ENCODE data around the gene THAP7. TPM values are rescaled to one million over a fixed set of nuclear protein-coding genes. Genes with fewer than 3 reads are reported as not detected.

Gene THAP7
- polyA plus RNA-seq, 1 donor (not counting 4 experiments of a cell fraction or from before 2014, with no cell fraction given): 10.4 TPM

GRCh38 chr22:20960609-20961008, 41.3 kb downstream of the THAP7 start:
- no peak overlapping the region for H3K27ac ChIP-seq (ENCODE audit: control insufficient read depth, insufficient read depth, low read length)
- H4K20me1 ChIP-seq (ENCODE audit: control insufficient read depth, extremely low read depth, insufficient read depth, low read length): no peaks in the 10 kb centered on the region
- H3K79me2 ChIP-seq (ENCODE audit: control insufficient read depth, insufficient read depth, low read length): no peaks in the 10 kb centered on the region
- H3K4me2 ChIP-seq (ENCODE audit: control insufficient read depth, extremely low read depth, insufficient read depth, low read depth, low read length): no peak overlapping the region
- H2AFZ ChIP-seq (ENCODE audit: control insufficient read depth, low read length): no peak overlapping the region
- no peak overlapping the region for H3K9ac ChIP-seq (ENCODE audit: control insufficient read depth, extremely low read depth, insufficient read depth, low read length)
- peaks cover 8% of the 10 kb centered on the region for H3K27me3 ChIP-seq (ENCODE audit: control insufficient read depth, extremely low read depth, insufficient read depth, low read length)
- no peaks in the 10 kb centered on the region for H3K9me1 ChIP-seq (ENCODE audit: control insufficient read depth, extremely low read depth, insufficient read depth, low read length)
- no peak for TF ChIP-seq EZH2 (IDR thresholded peaks at IDR 0.05; ENCODE audit: low read length)
- TF ChIP-seq, protein P1, sequence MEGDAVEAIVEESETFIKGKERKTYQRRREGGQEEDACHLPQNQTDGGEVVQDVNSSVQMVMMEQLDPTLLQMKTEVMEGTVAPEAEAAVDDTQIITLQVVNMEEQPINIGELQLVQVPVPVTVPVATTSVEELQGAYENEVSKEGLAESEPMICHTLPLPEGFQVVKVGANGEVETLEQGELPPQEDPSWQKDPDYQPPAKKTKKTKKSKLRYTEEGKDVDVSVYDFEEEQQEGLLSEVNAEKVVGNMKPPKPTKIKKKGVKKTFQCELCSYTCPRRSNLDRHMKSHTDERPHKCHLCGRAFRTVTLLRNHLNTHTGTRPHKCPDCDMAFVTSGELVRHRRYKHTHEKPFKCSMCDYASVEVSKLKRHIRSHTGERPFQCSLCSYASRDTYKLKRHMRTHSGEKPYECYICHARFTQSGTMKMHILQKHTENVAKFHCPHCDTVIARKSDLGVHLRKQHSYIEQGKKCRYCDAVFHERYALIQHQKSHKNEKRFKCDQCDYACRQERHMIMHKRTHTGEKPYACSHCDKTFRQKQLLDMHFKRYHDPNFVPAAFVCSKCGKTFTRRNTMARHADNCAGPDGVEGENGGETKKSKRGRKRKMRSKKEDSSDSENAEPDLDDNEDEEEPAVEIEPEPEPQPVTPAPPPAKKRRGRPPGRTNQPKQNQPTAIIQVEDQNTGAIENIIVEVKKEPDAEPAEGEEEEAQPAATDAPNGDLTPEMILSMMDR (optimal IDR thresholded peaks at IDR 0.05 in 1 of 3, IDR thresholded peaks at IDR 0.05 in 1 of 3, conservative IDR thresholded peaks at IDR 0.05 in 1 of 3; ENCODE audit: extremely low read depth in 1 of 3, insufficient read depth in 2 of 3, low read length in 3 of 3): no peak
- H3K36me3 ChIP-seq (ENCODE audit: control insufficient read depth in 2 of 2, extremely low read depth in 1 of 2, insufficient read depth in 2 of 2, low read length in 2 of 2): no peaks in the 10 kb centered on the region
- peaks cover 33% of the 10 kb centered on the region for H3K4me1 ChIP-seq (ENCODE audit: control insufficient read depth, extremely low read depth, insufficient read depth, low read length)
- DNase-seq (ENCODE audit: low read depth, low spot score) (no peak), FAIRE-seq (no peak)
- dilution Hi-C loops (cut with MboI; ENCODE audit: extremely low pct_ligation_motif_present, low sequenced_read_pairs): no loop called here
- H3K4me3 ChIP-seq (ENCODE audit: control insufficient read depth in 2 of 3, extremely low read depth in 1 of 3, insufficient read depth in 2 of 3, low read depth in 1 of 3, low read length in 3 of 3): no peak overlapping the region
- no peaks in the 10 kb centered on the region for H3K9me3 ChIP-seq (ENCODE audit: control insufficient read depth, low read depth, low read length)

- FAIRE-seq (no peak), DNase-seq (ENCODE audit: low read depth, low spot score) (no peak)
- dilution Hi-C loops (cut with MboI; ENCODE audit: extremely low pct_ligation_motif_present, low sequenced_read_pairs): no loop called here
- peaks cover 35% of the 10 kb centered on the region for H3K4me1 ChIP-seq (ENCODE audit: control insufficient read depth, extremely low read depth, insufficient read depth, low read length)
- H3K4me3 ChIP-seq (ENCODE audit: control insufficient read depth in 2 of 3, extremely low read depth in 1 of 3, insufficient read depth in 2 of 3, low read depth in 1 of 3, low read length in 3 of 3): no peak overlapping the region
- H3K27ac ChIP-seq (ENCODE audit: control insufficient read depth, insufficient read depth, low read length): no peak overlapping the region
- TF ChIP-seq, protein P1 (optimal IDR thresholded peaks at IDR 0.05 in 1 of 3, IDR thresholded peaks at IDR 0.05 in 1 of 3, conservative IDR thresholded peaks at IDR 0.05 in 1 of 3; ENCODE audit: extremely low read depth in 1 of 3, insufficient read depth in 2 of 3, low read length in 3 of 3): no peak
- TF ChIP-seq EZH2 (IDR thresholded peaks at IDR 0.05; ENCODE audit: low read length): no peak
- H3K27me3 ChIP-seq (ENCODE audit: control insufficient read depth, extremely low read depth, insufficient read depth, low read length): peaks cover 3% of the 10 kb centered on the region
- no peaks in the 10 kb centered on the region for H3K36me3 ChIP-seq (ENCODE audit: control insufficient read depth in 2 of 2, extremely low read depth in 1 of 2, insufficient read depth in 2 of 2, low read length in 2 of 2)
- no peak overlapping the region for H3K4me2 ChIP-seq (ENCODE audit: control insufficient read depth, extremely low read depth, insufficient read depth, low read depth, low read length)
- no peaks in the 10 kb centered on the region for H4K20me1 ChIP-seq (ENCODE audit: control insufficient read depth, extremely low read depth, insufficient read depth, low read length)
- no peaks in the 10 kb centered on the region for H3K9me3 ChIP-seq (ENCODE audit: control insufficient read depth, low read depth, low read length)
- H3K9ac ChIP-seq (ENCODE audit: control insufficient read depth, extremely low read depth, insufficient read depth, low read length): no peak overlapping the region
- H3K79me2 ChIP-seq (ENCODE audit: control insufficient read depth, insufficient read depth, low read length): peaks cover 2% of the 10 kb centered on the region
- no peaks in the 10 kb centered on the region for H3K9me1 ChIP-seq (ENCODE audit: control insufficient read depth, extremely low read depth, insufficient read depth, low read length)
- H2AFZ ChIP-seq (ENCODE audit: control insufficient read depth, low read length): no peak overlapping the region
Observed at GRCh38 chr22:20959578-20960461, 42.1 kb downstream of the THAP7 start.
